Measurements from ENCODE around the gene FBXL19. TPM values are rescaled to one million over a fixed set of nuclear protein-coding genes. Genes with fewer than 3 reads are reported as not detected.

FBXL19 gene
- total and polyA plus RNA-seq, 2 of the 13 experiments (the other 11 are each of a cell fraction or from before 2014, with no cell fraction given), result 6.0 to 13.7 TPM

GRCh38 chr16:30953511-30954124, 30.2 kb downstream of the FBXL19 start (continued):
- TF ChIP-seq ZNF775 (CRISPR knock-in tag; IDR thresholded peaks at IDR 0.05; ENCODE audit: borderline replicate concordance), result no peak
- no peak for TF ChIP-seq MLXIP (CRISPR knock-in tag; IDR thresholded peaks at IDR 0.05; ENCODE audit: borderline replicate concordance)
- no peak for TF ChIP-seq SP140L (CRISPR knock-in tag; IDR thresholded peaks at IDR 0.05; ENCODE audit: borderline replicate concordance)
- no peak; the same call in 1 of the 2 replicates for TF ChIP-seq NR2C2 (CRISPR knock-in tag; IDR thresholded peaks at IDR 0.05; ENCODE audit: borderline replicate concordance)
- TF ChIP-seq, protein P1, sequence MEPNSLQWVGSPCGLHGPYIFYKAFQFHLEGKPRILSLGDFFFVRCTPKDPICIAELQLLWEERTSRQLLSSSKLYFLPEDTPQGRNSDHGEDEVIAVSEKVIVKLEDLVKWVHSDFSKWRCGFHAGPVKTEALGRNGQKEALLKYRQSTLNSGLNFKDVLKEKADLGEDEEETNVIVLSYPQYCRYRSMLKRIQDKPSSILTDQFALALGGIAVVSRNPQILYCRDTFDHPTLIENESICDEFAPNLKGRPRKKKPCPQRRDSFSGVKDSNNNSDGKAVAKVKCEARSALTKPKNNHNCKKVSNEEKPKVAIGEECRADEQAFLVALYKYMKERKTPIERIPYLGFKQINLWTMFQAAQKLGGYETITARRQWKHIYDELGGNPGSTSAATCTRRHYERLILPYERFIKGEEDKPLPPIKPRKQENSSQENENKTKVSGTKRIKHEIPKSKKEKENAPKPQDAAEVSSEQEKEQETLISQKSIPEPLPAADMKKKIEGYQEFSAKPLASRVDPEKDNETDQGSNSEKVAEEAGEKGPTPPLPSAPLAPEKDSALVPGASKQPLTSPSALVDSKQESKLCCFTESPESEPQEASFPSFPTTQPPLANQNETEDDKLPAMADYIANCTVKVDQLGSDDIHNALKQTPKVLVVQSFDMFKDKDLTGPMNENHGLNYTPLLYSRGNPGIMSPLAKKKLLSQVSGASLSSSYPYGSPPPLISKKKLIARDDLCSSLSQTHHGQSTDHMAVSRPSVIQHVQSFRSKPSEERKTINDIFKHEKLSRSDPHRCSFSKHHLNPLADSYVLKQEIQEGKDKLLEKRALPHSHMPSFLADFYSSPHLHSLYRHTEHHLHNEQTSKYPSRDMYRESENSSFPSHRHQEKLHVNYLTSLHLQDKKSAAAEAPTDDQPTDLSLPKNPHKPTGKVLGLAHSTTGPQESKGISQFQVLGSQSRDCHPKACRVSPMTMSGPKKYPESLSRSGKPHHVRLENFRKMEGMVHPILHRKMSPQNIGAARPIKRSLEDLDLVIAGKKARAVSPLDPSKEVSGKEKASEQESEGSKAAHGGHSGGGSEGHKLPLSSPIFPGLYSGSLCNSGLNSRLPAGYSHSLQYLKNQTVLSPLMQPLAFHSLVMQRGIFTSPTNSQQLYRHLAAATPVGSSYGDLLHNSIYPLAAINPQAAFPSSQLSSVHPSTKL (CRISPR knock-in tag; IDR thresholded peaks at IDR 0.05), result peak; percentile 38; the same call in 1 of the 2 replicates
- TF ChIP-seq GLI4 (CRISPR knock-in tag; IDR thresholded peaks at IDR 0.05; ENCODE audit: borderline replicate concordance), result peak; percentile 70; the same call in 1 of the 2 replicates
- TF ChIP-seq ZNF205 (CRISPR knock-in tag; IDR thresholded peaks at IDR 0.05), result 0 out of 2 replicates have a peak, but pooled peaks have one; percentile 16
- peak; percentile 79; the same call in 1 of the 2 replicates for TF ChIP-seq ZNF331 (CRISPR knock-in tag; IDR thresholded peaks at IDR 0.05)
- TF ChIP-seq ZKSCAN5 (CRISPR knock-in tag; IDR thresholded peaks at IDR 0.05), result no peak
- peak; percentile 95 for TF ChIP-seq XRCC5 (optimal IDR thresholded peaks at IDR 0.05; ENCODE audit: low read length)
- no peak for TF ChIP-seq HCFC1 (IDR thresholded peaks at IDR 0.05; ENCODE audit: low read depth, low read length)
- TF ChIP-seq ZNF282 (IDR thresholded peaks at IDR 0.05; ENCODE audit: partially characterized antibody), result no peak
- no peak for TF ChIP-seq NBN (conservative IDR thresholded peaks at IDR 0.05)
- TF ChIP-seq GLMP (CRISPR knock-in tag; IDR thresholded peaks at IDR 0.05; ENCODE audit: borderline replicate concordance), result no peak
- TF ChIP-seq NFE2L1 (CRISPR knock-in tag; IDR thresholded peaks at IDR 0.05; ENCODE audit: borderline replicate concordance), result no peak
- peak; percentile 60; the same call in 1 of the 2 replicates for TF ChIP-seq ZNF501 (CRISPR knock-in tag; IDR thresholded peaks at IDR 0.05)
- no peak for TF ChIP-seq EHMT2 (IDR thresholded peaks at IDR 0.05; ENCODE audit: borderline replicate concordance, low read depth, low read length)
- no peak for TF ChIP-seq ZNF329 (CRISPR knock-in tag; IDR thresholded peaks at IDR 0.05; ENCODE audit: low read depth)
- TF ChIP-seq ZNF792 (CRISPR knock-in tag; IDR thresholded peaks at IDR 0.05), result no peak
- TF ChIP-seq SRSF9 (IDR thresholded peaks at IDR 0.05; ENCODE audit: borderline replicate concordance, insufficient read depth, low read depth, low read length, poor library complexity, severe bottlenecking), result no peak
- no peak for TF ChIP-seq KLF15 (CRISPR knock-in tag; IDR thresholded peaks at IDR 0.05; ENCODE audit: borderline replicate concordance)
- no peak for TF ChIP-seq SNRNP70 (IDR thresholded peaks at IDR 0.05; ENCODE audit: low read depth, low read length)
- no peak for TF ChIP-seq GABPA (IDR thresholded peaks at IDR 0.05; ENCODE audit: low read depth, low read length)
- TF ChIP-seq GABPA (CRISPR knock-in tag; IDR thresholded peaks at IDR 0.05; ENCODE audit: low read depth), result 0 out of 2 replicates have a peak, but pooled peaks have one; percentile 14

Data from HepG2 (cell line).